ENCODE results near the gene PTX4. TPM values are rescaled to one million over a fixed set of nuclear protein-coding genes. Genes with fewer than 3 reads are reported as not detected.

Gene PTX4
- total and polyA plus RNA-seq, 2 donors (not counting 3 experiments of a cell fraction or from before 2014, with no cell fraction given) = 0.31 TPM; not detected in 1

GRCh38 chr16:1466968-1467521, 21.7 kb downstream of the PTX4 start:
- Histone ChIP-seq H3K9me1 (replicated peaks; ENCODE audit: control insufficient read depth, extremely low read depth, insufficient read depth, low read length) (no peaks in the 10 kb centered on the region), H3K27me3 (ENCODE audit: control insufficient read depth in 2 of 2, insufficient read depth in 2 of 2, low read length in 2 of 2) (no peaks in the 10 kb centered on the region), H3K9ac (replicated peaks; ENCODE audit: extremely low read depth, insufficient read depth, low read length) (no peak overlapping the region), H3K4me3 (replicated peaks in 1 of 3; ENCODE audit: insufficient read depth in 1 of 3, low read depth in 1 of 3, low read length in 3 of 3) (no peak overlapping the region), H2AFZ (ENCODE audit: low read depth, low read length) (no peak overlapping the region), H3K4me2 (ENCODE audit: insufficient read depth, low read length) (no peak overlapping the region), H3K4me1 (ENCODE audit: control insufficient read depth, extremely low read depth, insufficient read depth, low read length) (no peaks in the 10 kb centered on the region), H3K27ac (ENCODE audit: insufficient read depth, low read depth, low read length) (no peak overlapping the region), H4K20me1 (replicated peaks; ENCODE audit: control insufficient read depth, extremely low read depth, insufficient read depth, low read length) (no peaks in the 10 kb centered on the region), H3K36me3 (ENCODE audit: control insufficient read depth in 2 of 2, extremely low read depth in 1 of 2, insufficient read depth in 2 of 2, low read length in 2 of 2) (peaks cover 0 to 6% of the 10 kb centered on the region in 2 experiments), H3K79me2 (ENCODE audit: control insufficient read depth, insufficient read depth, low read length) (peaks cover 18% of the 10 kb centered on the region), H3K9me3 (replicated peaks; ENCODE audit: control insufficient read depth, insufficient read depth, low read length) (no peaks in the 10 kb centered on the region)
- intact Hi-C loops (cut with micrococcal nuclease) = no loop called here
- FAIRE-seq (no peak), DNase-seq (ENCODE audit: low read depth, low spot score) (no peak)
- TF ChIP-seq POLR2A (IDR thresholded peaks at IDR 0.05; ENCODE audit: low read depth, low read length) = no peak
- no peak for TF ChIP-seq MAX (IDR thresholded peaks at IDR 0.05; ENCODE audit: insufficient read depth, insufficient read length)
- TF ChIP-seq JUN (IDR thresholded peaks at IDR 0.05; ENCODE audit: borderline replicate concordance, insufficient read depth, insufficient read length, low read depth) = no peak
- TF ChIP-seq EZH2 (IDR thresholded peaks at IDR 0.05; ENCODE audit: borderline replicate concordance, low read depth, low read length, severe bottlenecking) = no peak
- TF ChIP-seq FOS (IDR thresholded peaks at IDR 0.05; ENCODE audit: borderline replicate concordance, insufficient read depth, low read length) = no peak
- no peak for TF ChIP-seq MYC (IDR thresholded peaks at IDR 0.05; ENCODE audit: low read depth, low read length)
- TF ChIP-seq POLR2AphosphoS5 (IDR thresholded peaks at IDR 0.05; ENCODE audit: insufficient read depth, low read depth, low read length) = no peak
- no peak for TF ChIP-seq GATA2 (IDR thresholded peaks at IDR 0.05; ENCODE audit: insufficient read depth, insufficient read length, low read depth, low read length)
- TF ChIP-seq CTCF (IDR thresholded peaks at IDR 0.05; ENCODE audit: extremely low read depth in 1 of 2, insufficient read depth in 1 of 2, low read depth in 1 of 2, low read length in 2 of 2) = no peak
- dilution Hi-C loops (cut with MboI; ENCODE audit: extremely low pct_ligation_motif_present, low sequenced_read_pairs) = no loop called here
- BruUV-seq (replicated peaks) = no TSS peak
- ChIA-PET POLR2A (no interaction called here), CTCF (no interaction called here)

All from endothelial cell of umbilical vein (primary cell).